KOPT-K1 (cell line): ENCODE results near the gene NLK.
"Not testable (repeated sequence)": the region's sequence is repeated elsewhere in the genome, so short reads cannot be mapped to it uniquely, and the experiment has no call there.

Experiments used
- H3K27ac ChIP-seq: fragments of 200-600 bp; sonication (generic); 2 replicates; pipeline ENCODE4 v1.5.1; 2016; ENCODE audit warnings: antibody characterized with exemption, mild to moderate bottlenecking, low read depth, low read length; ENCODE audit not compliant: poor library complexity, severe bottlenecking
- H3K36me3 ChIP-seq: fragments of 200-600 bp; sonication (generic); 2 replicates; pipeline ENCODE4 v1.5.1; 2017; ENCODE audit warnings: antibody characterized with exemption, mild to moderate bottlenecking, low read length, moderate library complexity; ENCODE audit not compliant: insufficient read depth
- H3K9me3 ChIP-seq: fragments of 200-600 bp; sonication (generic); 2 replicates; pipeline ENCODE4 v1.5.1; 2017; ENCODE audit warnings: antibody characterized with exemption, low read length, mild to moderate bottlenecking; ENCODE audit not compliant: insufficient read depth, poor library complexity, severe bottlenecking

Gene NLK

GRCh38 chr17:28233872-28234856 lies 191.7 kb downstream of the NLK start:
- not testable (repeated sequence) for H3K27ac ChIP-seq, H3K36me3 ChIP-seq, H3K9me3 ChIP-seq

DNA sequence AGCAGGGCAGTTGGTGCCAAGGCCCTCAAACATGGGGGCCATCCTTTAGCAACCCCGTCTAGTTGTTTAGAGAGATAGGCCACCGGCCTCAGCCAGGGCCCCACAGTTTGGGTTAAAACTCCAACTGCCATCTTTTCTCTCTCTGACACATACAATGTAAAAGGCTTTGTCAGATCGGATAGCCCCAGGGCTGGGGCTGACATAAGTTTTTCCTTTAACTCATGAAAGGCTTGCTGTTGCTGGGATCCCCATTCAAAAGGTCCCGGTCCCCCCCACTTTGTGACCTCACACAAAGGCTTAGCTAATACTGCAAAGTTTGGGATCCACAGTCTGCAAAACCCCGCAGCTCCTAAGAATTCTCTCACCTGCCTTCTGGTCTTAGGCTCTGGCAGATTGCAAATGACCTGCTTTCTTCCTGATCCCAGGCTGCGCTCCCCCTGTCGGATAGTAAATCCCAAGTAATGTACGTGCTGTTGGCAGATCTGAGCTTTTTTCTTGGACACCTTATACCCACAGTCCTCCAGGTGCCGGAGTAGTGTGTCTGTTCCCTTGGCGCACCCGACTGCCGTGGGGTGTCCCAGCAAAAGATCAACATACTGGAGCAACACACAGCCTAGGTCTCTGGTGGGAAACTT lies 192.7 kb downstream of the NLK start:
- not testable (repeated sequence) for H3K36me3 ChIP-seq, H3K27ac ChIP-seq, H3K9me3 ChIP-seq

DNA sequence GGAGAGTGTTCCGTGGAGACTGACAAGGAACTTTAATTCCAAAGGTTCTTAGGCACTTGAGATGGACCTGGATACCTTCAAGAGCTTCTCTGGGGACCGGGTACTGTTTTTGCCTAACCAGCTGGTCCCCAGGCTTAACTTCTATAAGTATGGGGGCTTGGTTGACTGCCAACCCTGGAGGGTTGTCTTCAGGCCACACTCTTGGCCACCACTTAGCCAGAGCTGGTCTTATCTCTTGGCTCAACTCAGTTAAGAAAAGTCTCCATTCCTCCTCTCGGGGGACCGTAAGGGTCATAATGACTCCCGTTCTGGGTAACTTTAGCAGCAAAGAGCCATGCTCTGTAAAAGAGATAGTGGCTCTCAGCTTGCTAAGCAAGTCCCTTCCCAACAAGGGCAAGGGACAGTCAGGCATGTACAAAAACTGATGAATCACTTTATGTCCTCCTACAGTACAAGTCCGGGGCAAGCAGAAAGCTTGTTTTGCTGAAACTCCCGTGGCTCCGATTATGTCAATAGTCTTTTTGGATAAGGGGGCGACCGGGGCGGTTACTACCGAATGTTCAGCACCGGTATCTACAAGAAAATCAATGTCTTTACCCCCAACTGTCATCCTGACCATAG lies 193.7 kb downstream of the NLK start:
- H3K27ac ChIP-seq, H3K36me3 ChIP-seq, H3K9me3 ChIP-seq: not testable (repeated sequence)

DNA sequence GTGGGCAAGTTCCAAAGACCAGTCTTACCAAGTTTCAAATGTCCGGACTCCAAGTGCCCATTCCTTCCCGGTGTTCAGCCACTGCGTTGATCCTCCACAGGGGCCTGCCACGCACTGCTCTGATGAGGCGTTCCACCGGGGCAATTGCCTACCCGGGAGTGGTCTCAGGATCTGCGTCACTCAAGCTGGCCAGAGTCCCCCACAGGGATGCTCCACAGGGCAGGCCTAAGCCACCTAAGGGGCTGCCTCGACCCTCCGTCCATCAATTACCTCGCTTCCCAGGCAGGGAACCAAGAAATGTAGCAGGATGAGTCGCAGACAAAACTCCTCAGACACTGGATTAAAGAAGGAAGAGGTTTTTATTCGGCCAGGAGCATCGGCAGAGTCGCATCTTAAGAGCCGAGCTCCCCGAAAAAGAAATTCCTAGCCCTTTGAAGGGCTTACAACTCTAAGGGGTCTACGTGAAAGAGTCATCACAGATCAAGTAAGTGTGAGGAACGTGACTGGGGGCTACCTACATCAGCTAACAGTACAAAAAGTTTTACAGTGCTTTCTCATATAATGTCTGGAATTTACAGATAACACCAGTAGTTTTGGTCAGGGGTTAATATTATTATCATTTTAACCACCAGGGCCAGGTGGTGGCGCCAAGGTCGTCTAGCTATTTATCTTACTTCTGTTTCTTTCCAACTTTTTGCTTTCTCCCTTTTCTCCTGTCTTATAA lies 196.2 kb downstream of the NLK start:
- not testable (repeated sequence) for H3K36me3 ChIP-seq, H3K27ac ChIP-seq, H3K9me3 ChIP-seq

DNA sequence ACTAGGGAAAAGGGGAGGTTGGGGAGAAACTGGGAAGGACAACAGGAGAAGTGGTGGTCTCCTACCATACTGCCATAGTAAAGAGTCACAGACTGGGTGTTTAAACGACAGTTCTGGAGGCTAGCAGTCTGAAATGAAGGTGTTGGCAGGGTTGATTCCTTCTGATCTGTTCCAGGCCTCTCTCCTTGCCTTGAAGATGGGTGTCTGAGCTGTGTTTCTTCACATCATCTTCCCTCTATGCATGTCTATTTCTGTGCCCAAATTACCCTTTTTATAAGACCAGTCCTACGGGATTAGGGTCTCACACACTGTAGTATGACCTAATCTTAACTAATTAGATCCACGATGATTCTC lies 196.8 kb downstream of the NLK start:
- Histone ChIP-seq H3K9me3 (no peaks in the 10 kb centered on the region), H3K27ac (no peak overlapping the region), H3K36me3 (no peaks in the 10 kb centered on the region)

DNA sequence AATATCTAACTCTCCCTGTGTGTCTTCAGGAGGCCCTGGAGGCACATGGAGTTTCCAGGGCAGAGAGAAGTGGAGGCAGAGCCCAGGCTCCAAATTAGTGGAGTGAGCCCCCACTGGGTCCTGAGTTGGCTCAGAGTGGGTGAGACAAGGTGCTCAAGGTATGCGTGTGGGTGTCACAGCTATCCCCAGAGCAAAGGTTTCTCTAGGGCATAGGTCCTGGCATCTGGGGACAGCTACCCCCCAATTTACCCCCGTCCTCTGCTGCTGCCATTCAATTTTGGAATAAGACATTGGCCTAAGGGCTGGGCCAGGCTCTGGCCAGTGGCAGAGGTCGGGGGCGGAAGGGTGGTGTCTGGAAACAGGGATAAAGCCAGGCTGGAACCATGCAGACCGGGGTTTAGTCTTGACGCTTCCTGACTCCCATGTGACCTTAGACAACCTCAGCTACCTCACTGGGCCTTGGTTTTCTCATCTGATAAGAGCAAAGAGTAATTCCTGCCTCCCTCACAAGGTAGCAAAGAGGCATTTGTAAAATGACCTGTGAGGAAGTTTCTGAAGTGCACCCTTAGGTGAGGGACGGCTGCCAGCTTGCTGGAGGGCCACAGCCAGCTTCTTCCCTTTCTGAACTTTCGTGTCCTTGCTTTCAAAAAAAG lies 198.3 kb downstream of the NLK start:
- Histone ChIP-seq H3K36me3 (no peaks in the 10 kb centered on the region), H3K9me3 (no peaks in the 10 kb centered on the region)

GRCh38 chr17:28242791-28243190 lies 200.3 kb downstream of the NLK start:
- no peaks in the 10 kb centered on the region for H3K36me3 ChIP-seq
- no peak overlapping the region for H3K27ac ChIP-seq
- H3K9me3 ChIP-seq, result no peaks in the 10 kb centered on the region

More for the DNA sequence above, 198.3 kb downstream of the NLK start:
- H3K27ac ChIP-seq, result no peak overlapping the region

- not testable (repeated sequence) for H3K27ac ChIP-seq, H3K36me3 ChIP-seq, H3K9me3 ChIP-seq
Observed at GRCh38 chr17:28243268-28243667, 200.8 kb downstream of the NLK start.

DNA sequence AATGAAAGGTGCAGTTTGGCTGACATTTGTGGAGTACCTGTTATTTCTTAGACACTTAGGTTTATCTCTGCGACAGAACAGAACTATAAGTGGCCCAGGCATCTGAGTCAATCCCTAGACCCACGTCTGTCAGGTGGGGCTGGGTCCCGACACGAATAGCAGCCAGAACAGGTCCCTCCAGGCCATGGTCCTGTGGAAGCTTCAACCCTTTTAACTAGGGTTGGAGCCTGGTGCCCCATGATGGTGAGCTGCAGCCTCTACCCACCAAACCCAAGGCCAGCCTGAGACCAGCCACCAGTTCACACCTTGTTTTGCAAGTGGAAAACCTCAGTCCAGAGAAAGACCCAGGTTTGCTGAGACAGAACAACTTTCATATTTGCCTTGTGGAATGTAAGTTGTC lies 202.0 kb downstream of the NLK start:
- H3K9me3 ChIP-seq, result no peaks in the 10 kb centered on the region
- H3K36me3 ChIP-seq, result no peaks in the 10 kb centered on the region
- no peak overlapping the region for H3K27ac ChIP-seq
